CD4-positive, alpha-beta T cell treated with Interleukin-2 at 100 ng/mL for 4 hours (primary cell): ENCODE data around the gene ZNF441.
"Not testable (repeated sequence)": the region's sequence is repeated elsewhere in the genome, so short reads cannot be mapped to it uniquely, and the experiment has no call there.

Source experiments
- DNase-seq: peaks from one replicate; pipeline ENCODE4 v3.0.0-alpha.2; 2020; ENCODE audit warnings: low spot score

The ZNF441 gene

DNA sequence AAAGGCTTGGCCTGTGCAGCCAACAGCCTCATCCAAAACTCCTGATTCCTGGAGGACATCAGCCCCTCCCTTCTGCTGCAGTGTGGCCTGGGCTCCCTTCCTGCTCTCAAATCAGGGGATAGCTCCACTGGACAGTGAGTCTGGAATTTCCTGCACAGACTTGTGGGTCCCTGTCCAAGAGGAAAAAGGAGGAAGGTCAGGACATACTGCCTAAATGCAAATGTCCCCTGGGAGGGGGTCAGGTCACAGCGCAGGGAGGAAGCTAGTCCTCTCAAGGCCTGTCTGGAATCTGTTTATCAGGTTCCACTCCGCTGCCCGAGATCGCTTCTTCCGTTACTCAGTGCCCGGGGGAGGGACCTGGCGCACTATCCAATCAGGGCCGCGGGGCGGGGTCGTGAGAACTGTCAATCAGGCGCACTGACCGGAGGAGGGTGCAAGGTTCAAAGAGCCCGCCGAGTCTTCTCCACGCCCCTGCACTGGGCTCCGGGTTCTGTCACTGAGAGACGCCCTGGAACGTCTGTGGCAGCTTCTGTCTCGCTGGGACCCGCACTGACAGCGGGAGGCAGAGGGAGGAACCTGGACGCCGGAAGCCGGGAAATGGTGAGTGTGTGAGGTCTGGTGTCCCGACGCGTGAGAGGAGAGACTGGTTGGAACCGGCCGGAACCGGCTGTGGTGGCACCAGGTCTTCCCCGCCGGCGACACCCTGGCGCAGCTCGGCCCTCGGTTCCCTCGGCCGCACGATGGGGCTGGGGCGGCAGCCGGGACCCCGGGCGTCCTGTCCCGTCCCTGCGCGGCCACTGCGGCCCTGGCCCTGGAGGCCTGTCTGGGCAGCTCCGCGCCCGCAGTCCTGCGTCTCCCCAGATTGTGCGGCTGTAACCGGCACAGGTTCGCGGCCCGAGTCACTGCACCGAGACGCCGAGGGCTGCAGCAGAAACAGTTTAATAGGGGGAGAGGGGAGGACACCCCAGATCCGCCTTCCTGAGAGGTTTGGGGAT, at the start of gene ZNF441:
Gene ZNF441, plus strand, starts transcription at position 404 of the 995 bp plus-strand sequence. Its CDS starts 194 bp downstream, at position 598.
- peak; percentile 94 for DNase-seq

- DNase-seq: no peak
Measured at GRCh38 chr19:11721681-11722080, 45.1 kb upstream of the ZNF441 start.

DNA sequence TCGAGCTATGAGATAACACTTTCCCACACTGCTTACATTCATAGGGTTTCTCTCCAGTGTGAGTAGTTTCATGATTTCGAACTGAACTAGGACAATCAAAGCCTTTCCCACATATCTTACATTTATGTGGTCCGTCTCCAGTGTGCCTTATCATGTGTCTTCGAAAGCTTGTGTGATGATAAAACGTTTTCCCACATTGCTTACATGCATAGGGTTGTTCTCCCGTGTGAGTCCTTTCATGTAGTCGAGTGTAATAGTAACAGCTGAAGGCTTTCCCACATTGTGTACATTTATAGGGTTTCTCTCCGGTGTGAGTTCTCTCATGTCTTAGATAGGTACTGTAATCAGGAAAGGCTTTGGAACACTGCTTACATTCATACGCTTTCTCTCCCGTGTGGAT, 44.4 kb upstream of the ZNF441 start:
- no peak for DNase-seq

DNA sequence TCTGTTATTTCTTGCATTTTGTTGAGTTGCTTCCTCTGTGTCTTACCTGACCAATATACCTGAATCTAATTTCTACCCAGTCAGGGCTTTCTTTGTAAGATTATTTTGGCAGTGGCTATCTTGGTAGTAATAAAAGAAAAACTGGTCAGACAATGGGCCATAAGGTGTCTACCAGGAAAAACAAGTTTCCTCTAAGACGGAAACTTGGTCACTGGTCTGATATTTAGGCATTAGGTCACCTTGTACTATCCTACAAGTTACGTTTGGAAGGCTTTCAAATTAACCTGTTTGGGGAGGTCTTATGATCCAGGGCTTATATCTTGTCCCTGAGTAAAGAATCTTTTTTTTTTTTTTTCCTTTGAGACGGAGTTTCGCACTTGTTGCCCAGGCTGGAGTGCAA, 37.2 kb upstream of the ZNF441 start:
- DNase-seq: no peak

DNA sequence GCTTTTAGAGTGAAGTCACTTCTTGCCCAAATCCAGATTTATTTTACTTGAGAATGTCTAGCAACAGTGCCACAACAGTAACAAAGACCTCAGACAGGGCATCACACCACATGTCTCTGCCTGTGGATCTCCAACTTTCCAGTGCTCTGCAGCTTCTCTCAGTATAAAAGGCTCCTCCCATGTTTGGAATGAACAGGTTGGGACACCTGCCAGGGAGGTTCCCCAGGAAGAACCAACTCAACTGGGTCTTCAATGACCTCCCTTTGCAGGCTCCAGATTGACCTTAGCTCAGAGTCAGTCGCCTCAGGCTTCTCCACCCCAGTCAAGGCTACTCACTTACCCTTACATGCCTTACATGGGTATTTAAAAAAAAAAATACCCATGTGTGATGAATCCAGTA, 31.4 kb upstream of the ZNF441 start:
- no peak for DNase-seq

- no peak for DNase-seq
Measured at GRCh38 chr19:11736696-11737095, 30.1 kb upstream of the ZNF441 start.

DNA sequence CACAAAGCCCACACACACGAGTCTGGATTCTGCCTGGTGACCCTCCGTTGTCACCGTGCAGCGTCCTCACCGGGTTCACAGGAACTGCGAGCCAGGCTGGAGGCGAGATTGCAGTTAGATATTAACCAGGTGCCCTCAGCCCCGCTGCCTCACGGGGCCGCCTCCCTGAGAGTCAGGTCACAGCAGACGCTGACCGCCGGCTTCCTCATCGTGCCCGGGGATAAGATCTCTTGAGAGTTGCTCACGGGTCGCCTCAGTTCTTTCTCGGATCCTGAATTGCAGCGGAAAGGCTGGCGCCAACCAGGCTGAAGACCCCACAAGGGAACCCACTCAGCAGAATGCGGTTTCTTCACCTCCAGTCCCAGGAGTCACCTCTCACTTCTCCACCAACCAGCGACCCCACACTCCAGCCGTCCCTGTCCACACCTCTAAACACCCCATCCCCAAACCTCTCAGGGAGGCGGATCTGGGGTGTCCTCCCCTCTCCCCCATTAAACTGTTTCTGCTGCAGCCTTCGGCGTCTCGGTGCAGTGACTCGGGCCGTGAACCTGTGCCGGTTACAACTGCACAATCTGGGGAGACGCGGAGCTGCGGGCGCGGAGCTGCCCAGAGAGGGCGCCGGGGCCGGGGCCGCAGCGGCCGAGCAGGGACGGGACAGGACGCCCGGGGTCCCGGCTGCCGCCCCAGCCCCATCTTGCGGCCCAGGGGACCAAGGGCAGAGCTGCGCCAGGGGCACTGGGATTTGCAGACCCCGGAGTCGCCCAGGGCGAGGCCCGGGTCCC, 28.6 kb upstream of the ZNF441 start:
- peak; percentile 13 for DNase-seq

DNA sequence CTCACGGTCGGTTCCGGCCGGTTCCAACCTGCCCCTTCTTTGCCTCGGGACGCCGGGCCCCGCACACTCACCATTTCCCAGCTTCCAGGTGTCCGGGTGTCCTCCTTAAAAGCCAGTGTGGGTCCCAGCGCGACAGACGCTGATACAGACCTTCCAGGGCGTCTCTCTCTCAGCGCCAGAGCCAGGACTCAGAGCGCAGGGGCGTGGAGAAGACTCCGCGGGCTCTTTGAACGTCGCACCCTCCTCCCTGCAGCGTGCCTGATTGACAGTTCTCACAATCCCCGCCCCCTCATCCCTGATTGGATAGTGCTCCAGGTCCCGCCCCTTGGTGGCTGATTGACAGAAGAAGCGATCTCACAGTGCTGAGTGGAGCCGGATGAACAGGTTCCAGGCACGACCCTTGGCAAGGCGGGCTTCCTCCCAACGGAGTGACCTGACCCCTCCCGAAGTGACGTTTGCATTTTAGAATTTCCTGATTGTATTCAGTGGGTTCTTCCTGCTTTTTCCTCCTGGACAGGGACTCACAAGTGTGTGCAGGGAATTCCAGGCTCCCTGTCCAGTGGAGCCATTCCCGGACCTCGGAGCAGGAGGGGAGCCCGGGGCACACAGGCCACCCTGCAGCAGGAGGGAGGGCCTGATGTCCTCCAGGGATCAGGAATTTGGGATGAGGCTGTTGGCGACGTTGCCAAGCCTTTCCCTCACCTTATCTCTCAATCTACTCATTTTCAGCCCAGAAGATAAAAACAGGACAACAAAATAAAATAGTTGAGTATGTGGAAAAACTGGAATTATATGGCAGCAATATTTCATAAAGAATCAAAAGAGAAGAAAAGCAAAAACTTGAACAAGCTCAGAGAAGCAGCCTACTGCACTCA, 27.8 kb upstream of the ZNF441 start, which contains the start of gene ZNF823:
Gene ZNF823, minus strand, starts transcription at position 201 of the 875 bp plus-strand sequence. Its CDS starts 127 bp downstream, at position 74.
- DNase-seq: peak; percentile 98

GRCh38 chr19:11745869-11746268, 20.9 kb upstream of the ZNF441 start:
- no peak for DNase-seq

DNA sequence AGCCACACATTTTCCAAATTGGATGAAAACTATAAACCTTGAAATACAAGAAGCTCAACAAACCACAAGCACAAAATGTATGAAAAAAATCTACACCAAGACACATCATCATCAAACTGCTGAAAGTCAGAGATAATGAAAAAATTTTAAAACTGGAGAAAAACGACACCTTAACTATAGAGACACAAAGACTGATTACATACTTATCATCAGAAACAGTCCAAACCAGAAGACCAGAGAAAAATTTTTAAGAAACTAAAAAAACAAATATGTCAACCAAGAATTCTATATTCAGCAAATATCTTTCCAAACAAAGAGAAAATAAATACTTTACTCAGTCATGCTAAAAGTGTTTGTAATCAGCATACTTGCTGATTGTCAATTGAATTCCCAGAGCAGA, 19.5 kb upstream of the ZNF441 start:
- no peak for DNase-seq

DNA sequence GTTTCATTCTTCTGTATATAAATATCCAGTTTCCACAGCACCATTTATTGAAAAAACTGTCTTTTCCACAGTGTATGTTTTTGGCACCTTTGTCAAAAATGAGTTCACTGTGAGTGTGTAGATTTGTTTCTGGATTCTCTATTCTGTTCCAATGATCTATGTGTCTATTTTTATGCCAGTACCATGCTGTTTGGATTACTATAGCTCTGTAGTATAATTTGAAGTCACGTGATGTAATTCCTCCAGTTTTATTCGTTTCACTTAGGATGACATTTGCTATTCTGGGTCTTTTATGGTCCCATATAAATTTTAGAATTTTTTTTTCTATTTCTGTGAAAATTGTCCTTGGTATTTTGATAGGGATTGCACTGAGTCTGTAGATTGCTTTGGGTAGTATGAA, 17.0 kb upstream of the ZNF441 start:
- no peak for DNase-seq

DNA sequence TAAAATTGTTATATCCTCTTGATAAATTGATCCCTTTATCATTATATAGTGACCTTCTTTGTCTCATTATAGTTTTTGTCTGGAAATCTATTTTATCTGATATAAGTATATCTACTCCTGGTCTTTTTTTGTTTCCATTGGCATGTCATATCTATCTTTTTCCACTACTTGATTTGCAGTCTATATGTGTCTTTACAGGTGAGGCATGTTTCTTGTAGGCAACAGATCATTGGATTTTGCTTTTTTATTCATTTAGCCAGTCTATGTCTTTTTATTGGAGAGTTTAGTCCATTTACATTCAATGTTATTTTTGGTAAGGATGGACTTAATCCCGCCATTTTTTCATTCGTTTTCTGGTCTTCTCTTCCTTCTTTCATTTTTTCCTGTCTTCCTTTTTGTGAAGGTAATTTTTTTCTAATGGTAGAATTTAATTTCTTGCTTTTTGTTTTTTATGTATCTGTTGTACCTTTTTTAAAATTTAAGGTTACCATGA, 14.5 kb upstream of the ZNF441 start:
- DNase-seq: no peak

- no peak for DNase-seq
Measured at GRCh38 chr19:11754663-11755062, 12.1 kb upstream of the ZNF441 start.

GRCh38 chr19:11756965-11757364, 9.8 kb upstream of the ZNF441 start:
- no peak for DNase-seq

DNA sequence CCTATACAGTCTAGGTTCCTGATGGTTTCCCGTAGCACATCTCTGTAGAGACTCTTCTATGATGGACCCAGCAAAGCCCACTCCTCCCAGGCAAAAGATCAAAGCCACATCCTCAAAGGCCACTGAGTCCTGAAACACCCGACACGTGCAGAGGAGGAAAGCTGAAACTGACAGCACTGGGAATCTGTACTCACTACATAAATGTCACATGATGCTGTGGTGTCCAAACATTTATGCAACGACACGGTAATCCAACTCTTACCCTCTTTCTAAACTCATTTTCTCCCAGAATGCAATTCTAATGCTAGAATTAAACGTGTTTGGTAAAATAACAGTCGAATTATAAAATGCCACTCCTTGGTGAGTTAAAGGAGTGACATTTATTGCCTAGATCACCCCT, 7.0 kb upstream of the ZNF441 start:
- DNase-seq: no peak

DNA sequence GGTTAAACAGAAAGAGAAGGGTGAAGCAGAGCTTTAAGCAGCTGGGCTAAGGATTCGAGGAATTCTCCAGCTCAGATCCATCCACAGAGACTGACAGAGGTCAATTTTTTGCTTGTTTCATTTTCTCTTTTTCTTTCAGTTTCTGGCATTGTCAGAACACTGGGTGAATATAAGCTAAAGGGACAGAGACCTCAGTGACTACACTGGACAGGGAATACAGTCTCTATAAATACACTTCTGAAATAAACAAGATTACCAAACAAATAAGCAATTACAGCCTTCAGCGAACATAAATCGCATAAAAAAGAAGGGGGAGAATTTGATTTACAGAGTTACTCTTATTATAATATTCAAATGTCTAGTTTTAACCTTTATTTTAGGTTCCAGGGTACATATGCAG, 3.7 kb upstream of the ZNF441 start:
- DNase-seq: no peak

- DNase-seq: no peak
Measured at GRCh38 chr19:11763611-11764010, 3.2 kb upstream of the ZNF441 start.

DNA sequence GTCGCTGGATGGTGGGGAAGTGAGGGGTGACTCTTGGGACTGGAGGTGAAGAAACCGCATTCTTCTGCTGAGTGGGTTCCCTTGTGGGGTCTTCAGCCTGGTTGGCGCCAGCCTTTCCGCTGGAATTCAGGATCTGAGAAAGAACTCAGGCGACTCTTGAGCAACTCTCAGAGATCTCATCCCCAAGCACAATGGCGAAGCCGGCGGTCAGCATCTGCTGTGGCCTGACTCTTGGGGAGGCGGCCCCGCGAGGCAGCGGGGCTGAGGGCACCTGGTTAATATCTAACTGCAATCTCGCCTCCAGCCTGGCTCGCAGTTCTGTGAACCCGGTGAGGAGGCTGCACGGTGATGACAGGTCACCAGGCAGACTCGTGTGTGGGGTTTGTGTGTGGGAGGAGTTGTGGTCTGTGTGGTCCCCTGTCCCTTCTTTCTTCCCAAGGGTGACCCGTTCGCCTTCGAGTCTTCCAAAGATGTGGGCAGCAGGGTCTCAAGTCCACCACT, 883 bp downstream of the ZNF441 start:
- peak; percentile 4 for DNase-seq

- no peak for DNase-seq
Measured at GRCh38 chr19:11769995-11770394, 3.2 kb downstream of the ZNF441 start.

DNA sequence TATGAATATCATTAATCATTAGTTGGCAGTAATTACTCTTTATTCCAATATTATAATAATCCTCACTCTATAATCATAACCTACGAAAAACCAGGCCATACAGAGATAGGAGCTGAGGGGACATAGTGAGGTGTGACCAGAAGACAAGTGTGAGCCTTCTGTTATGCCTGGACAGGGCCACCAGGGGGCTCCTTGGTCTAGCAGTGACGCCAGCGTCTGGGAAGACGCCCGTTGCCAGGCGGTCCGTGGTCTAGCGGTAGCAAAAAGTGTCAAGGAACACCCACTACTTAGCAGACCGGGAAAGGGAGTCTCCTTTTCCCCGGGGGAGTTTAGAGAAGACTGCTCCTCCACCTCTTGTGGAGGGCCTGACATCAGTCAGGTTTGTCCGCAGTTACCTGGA, 4.7 kb downstream of the ZNF441 start:
- not testable (repeated sequence) for DNase-seq

DNA sequence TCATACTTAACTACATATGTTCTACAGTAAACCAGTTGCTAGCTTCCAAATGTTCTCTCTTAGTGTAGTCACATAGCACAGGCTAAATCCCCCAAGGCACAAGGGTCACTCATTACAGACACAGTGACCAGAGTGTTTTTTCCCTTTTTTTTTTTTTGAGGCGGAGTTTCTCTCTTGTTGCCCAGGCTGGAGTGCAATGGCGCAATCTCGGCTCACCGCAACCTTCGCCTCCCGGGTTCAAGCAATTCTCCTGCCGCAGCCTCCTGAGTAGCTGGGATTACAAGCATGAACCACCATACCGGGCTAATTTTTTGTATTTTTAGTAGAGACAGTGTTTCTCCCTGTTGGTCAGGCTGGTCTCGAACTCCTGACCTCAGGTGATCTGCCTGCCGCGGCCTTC, 9.9 kb downstream of the ZNF441 start:
- not testable (repeated sequence) for DNase-seq
